Measurements from ENCODE around the gene PAQR8.

Gene PAQR8

GRCh38 chr6:52457096-52457495 lies 95.1 kb downstream of the PAQR8 start:
- DNase-seq (ENCODE audit: low read depth in 3 of 3, low spot score in 1 of 3) = no peak
